Measurements from ENCODE around the gene PLCB2.

PLCB2 gene

DNA sequence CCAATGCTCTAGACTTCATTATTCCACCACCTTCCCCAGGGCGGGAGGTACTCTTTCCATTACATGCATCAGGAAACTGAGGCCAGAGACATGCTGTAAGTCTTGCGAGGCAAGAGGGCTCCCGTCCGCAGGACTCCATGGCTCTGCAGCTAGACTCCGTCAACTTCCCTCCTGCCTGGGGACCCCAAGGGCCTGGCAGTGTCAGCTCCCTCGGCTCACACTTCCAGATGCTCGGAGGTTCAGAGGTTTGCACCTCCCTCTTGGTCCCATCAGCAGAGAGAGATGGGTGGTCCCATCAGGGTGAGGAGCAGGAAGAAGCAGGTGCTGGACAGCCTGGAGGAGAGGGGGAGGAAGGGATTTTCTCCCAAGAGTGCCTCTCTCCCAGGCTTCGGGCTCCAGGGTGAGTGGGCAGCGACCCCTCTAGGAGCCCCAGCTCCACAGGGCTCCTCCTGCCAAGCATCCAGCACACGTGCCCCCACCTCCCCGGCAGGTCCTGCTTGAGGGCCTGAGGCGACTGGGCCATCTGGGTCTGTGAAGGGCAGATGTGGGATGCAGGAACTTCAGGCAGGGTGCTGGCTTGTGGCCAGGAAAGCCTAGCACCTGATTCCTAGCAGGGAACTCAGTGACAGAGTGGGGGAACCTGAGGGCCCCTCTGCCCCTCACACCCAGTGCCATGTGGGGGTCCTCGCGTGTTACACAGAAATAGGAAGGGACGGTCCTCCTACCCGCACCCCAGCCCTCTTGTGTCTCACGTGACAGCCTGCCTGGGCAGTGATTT is 59.5 kb downstream of the PLCB2 start:
- DNase-seq (ENCODE audit: low spot score), result no peak
- no peak for TF ChIP-seq CTCF (IDR thresholded peaks at IDR 0.05; ENCODE audit: extremely low read depth, insufficient read depth, missing control alignments)
- in situ Hi-C loops (cut with MboI; ENCODE audit: low pct_unique_long_range_greater_than_20kb, low sequenced_read_pairs, unreplicated experiment), result no loop called here

DNA sequence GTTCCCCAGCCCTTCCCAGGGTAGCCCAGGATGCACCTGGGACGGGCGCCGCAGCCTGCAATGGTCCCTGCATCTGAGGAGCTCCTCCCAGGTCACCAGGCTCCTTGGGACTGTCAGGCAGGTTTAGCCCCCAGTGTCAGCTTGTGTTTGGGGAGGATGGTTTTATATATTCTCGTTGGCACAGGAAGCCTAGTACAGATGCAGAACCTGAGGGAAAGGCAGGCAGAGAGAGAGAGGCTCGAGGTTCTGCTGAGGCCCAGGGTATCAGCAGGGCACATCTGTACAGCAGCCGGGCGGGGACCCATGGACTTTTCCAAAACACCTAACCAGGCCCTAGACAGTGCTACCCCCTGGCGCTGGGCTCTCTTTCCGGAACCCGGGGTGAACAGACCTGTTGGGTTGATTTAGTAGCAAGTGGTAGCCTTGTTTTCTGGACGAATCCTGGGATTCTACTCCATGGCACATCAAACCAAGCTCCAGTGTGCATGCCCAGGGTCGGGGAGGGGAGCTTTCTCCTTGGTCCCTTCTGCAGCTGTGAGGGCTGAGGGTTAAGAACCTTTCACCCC is 60.2 kb downstream of the PLCB2 start:
- in situ Hi-C loops (cut with MboI; ENCODE audit: low pct_unique_long_range_greater_than_20kb, low sequenced_read_pairs, unreplicated experiment), result no loop called here
- no peak for TF ChIP-seq CTCF (IDR thresholded peaks at IDR 0.05; ENCODE audit: extremely low read depth, insufficient read depth, missing control alignments)
- no peak for DNase-seq (ENCODE audit: low spot score)

GRCh38 chr15:40246496-40247280 is 61.0 kb downstream of the PLCB2 start:
- DNase-seq (ENCODE audit: low spot score), result no peak
- in situ Hi-C loops (cut with MboI; ENCODE audit: low pct_unique_long_range_greater_than_20kb, low sequenced_read_pairs, unreplicated experiment), result no loop called here
- no peak for TF ChIP-seq CTCF (IDR thresholded peaks at IDR 0.05; ENCODE audit: extremely low read depth, insufficient read depth, missing control alignments)

DNA sequence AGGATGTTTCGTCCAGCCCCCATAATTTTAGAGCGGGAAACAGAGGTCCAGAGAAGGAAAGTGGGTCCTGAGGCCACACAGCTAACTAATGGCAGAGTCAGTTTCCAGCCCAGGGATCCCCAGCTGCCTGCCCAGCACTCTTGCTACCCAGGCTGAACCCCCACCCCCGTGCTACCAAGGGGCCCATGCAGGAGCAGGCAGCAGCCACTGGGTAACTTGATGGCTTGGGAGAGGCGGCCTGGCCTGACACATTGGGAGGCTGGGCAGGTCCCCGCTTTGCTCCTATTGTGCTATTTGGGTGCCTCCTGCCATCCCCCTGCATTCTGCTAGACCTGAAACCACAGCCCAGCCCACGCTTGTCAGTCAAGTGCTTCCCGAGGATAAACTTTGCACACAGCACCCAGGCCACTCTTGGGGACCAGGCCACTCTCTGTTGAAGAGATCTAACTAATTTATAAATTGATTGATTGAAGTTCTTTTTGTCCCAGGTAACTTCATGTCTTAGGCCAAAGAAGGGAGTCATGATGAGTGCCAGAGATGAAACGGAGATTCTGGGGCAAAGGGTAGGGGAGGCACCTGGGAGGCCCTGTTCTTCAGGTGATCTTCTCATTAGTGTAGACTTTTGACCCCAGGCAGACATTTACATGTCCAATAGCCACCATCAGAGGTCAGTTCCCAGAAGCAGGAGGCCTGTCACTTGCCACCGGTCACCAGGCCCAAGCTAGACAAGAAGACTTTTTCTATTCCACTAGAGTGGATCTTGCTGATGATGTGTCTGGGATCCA is 61.9 kb downstream of the PLCB2 start:
- TF ChIP-seq CTCF (IDR thresholded peaks at IDR 0.05; ENCODE audit: extremely low read depth, insufficient read depth, missing control alignments), result no peak
- in situ Hi-C loops (cut with MboI; ENCODE audit: low pct_unique_long_range_greater_than_20kb, low sequenced_read_pairs, unreplicated experiment), result no loop called here
- DNase-seq (ENCODE audit: low spot score), result no peak

DNA sequence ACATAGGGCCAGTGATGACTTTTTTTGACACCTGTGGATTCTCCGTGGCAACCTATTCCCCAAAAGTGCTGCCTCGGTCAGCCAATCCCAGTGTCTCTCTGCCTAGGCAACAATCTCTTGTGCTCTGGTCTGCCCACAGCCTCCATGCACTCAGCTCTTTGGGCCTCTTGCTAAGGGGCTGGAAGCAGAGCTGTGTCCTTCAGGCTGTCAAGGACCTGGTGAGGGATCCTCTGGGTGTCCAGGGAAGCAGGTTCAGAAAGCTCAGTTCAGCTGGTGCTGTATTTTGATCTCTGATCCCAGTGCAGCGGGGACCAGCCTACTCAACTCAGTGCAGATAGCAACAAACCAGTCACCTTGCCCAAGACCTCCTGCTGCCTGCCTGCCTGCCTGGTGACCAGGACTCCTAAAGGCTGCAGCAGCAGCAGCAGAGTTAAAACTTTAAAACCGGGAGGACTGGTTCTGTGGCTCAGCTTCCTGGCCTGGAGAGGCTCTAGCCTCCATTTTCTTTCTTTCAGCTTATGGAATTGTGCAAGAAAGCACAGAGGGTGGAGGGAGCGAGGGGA is 62.7 kb downstream of the PLCB2 start:
- TF ChIP-seq CTCF (IDR thresholded peaks at IDR 0.05; ENCODE audit: extremely low read depth, insufficient read depth, missing control alignments), result no peak
- in situ Hi-C loops (cut with MboI; ENCODE audit: low pct_unique_long_range_greater_than_20kb, low sequenced_read_pairs, unreplicated experiment), result no loop called here
- DNase-seq (ENCODE audit: low spot score), result no peak

All from GM13977 (cell line).